ENCODE measurements around the gene EGFR.

GRCh38 chr7:55033236-55033846, 14.5 kb downstream of the EGFR start:
- TF ChIP-seq CTCF (IDR thresholded peaks at IDR 0.05) (no peak), POLR2A (IDR thresholded peaks at IDR 0.05) (no peak)
